Endothelial cell of umbilical vein (primary cell): Measurements from ENCODE around the gene FANCC. TPM values are rescaled to one million over a fixed set of nuclear protein-coding genes. Genes with fewer than 3 reads are reported as not detected.

Source experiments
- BruUV-seq: library from RNA; stranded (reverse); fragments of 400-500 nt; replicated peaks from 2 replicates; lab custom pipeline; 2021; lab: Mats Ljungman, UMichigan
- CTCF ChIA-PET: fragments of 300-600, 350-600 bp; sonication (Branson Sonifier 250); formaldehyde crosslinking; loops from one replicate; lab custom pipeline; 2021; ENCODE audit warnings: antibody characterized with exemption, inconsistent platforms; lab: Charles Lee
- POLR2A ChIA-PET: fragments of 300-600, 350-600 bp; sonication (Branson Sonifier 250); formaldehyde crosslinking; loops from one replicate; lab custom pipeline; 2021; ENCODE audit warnings: antibody characterized with exemption, inconsistent platforms; lab: Charles Lee
- DNase-seq: peaks from one replicate; pipeline ENCODE4 v3.0.0-alpha.2; 2011; ENCODE audit warnings: low read depth, low spot score
- FAIRE-seq: peaks from 2 replicates; lab custom pipeline; 2011; peaks lifted over from hg19 to GRCh38; lab: Jason Lieb, UNC
- H2AFZ ChIP-seq: 2 replicates; pipeline ENCODE4 v1.6.0; 2012; ENCODE audit warnings: low read depth, low read length, control low read depth, inconsistent platforms
- H3K27ac ChIP-seq: 2 replicates; pipeline ENCODE4 v1.5.1; 2011; ENCODE audit warnings: low read depth, mild to moderate bottlenecking, control low read depth, low read length, moderate library complexity; ENCODE audit not compliant: insufficient read depth
- H3K27me3 ChIP-seq, 2 experiments: 2 replicates each; pipeline versions ENCODE4 v1.6.0 to v1.6.1; 2011; ENCODE audit warnings: low read length in 2 of 2, mixed read lengths in 1 of 2; ENCODE audit not compliant: control insufficient read depth in 2 of 2, insufficient read depth in 2 of 2
- H3K36me3 ChIP-seq, 2 experiments: 2 replicates in 1 of 2; 3 replicates in 1 of 2; pipeline ENCODE4 v1.5.1; 2011; ENCODE audit warnings: low read length in 2 of 2, mild to moderate bottlenecking in 1 of 2, moderate library complexity in 1 of 2; ENCODE audit not compliant: control insufficient read depth in 2 of 2, insufficient read depth in 2 of 2; ENCODE audit errors: extremely low read depth in 1 of 2
- H3K4me1 ChIP-seq: 3 replicates; pipeline ENCODE4 v1.5.1; 2011; ENCODE audit warnings: mild to moderate bottlenecking, low read length; ENCODE audit not compliant: control insufficient read depth, insufficient read depth; ENCODE audit errors: extremely low read depth
- H3K4me2 ChIP-seq: 2 replicates; pipeline ENCODE4 v1.6.1; 2011; ENCODE audit warnings: low read length, control low read depth, mixed read lengths; ENCODE audit not compliant: insufficient read depth
- H3K4me3 ChIP-seq, 3 experiments: fragments of 200-600 bp in 1 of 3; sonication (generic), shearing (Covaris generic) in 1 of 3; replicated peaks in 1 of 3; 2 replicates each; pipeline ENCODE4 v1.5.1; 2011 to 2016; ENCODE audit warnings: control low read depth in 3 of 3, low read length in 3 of 3, mild to moderate bottlenecking in 2 of 3, inconsistent platforms in 1 of 3, low read depth in 1 of 3, moderate library complexity in 1 of 3; ENCODE audit not compliant: insufficient read depth in 1 of 3
- H3K79me2 ChIP-seq: 2 replicates; pipeline ENCODE4 v1.6.0; 2012; ENCODE audit warnings: low read length, inconsistent platforms; ENCODE audit not compliant: control insufficient read depth, insufficient read depth
- H3K9ac ChIP-seq: replicated peaks from 2 replicates; pipeline ENCODE3; 2011; ENCODE audit warnings: low read length, control low read depth; ENCODE audit not compliant: insufficient read depth; ENCODE audit errors: extremely low read depth
- H3K9me1 ChIP-seq: replicated peaks from 3 replicates; pipeline ENCODE4 v1.6.0; 2011; ENCODE audit warnings: mild to moderate bottlenecking, low read length; ENCODE audit not compliant: control insufficient read depth, insufficient read depth; ENCODE audit errors: extremely low read depth
- H3K9me3 ChIP-seq: replicated peaks from 2 replicates; pipeline ENCODE4 v1.5.1; 2012; ENCODE audit warnings: low read length, inconsistent platforms; ENCODE audit not compliant: control insufficient read depth, insufficient read depth
- H4K20me1 ChIP-seq: replicated peaks from 2 replicates; pipeline ENCODE3; 2011; ENCODE audit warnings: mild to moderate bottlenecking, low read length; ENCODE audit not compliant: control insufficient read depth, insufficient read depth; ENCODE audit errors: extremely low read depth
- EZH2 ChIP-seq: IDR thresholded peaks from 2 replicates; pipeline ENCODE4 v1.6.1; 2012; ENCODE audit warnings: borderline replicate concordance, low read depth, mild to moderate bottlenecking, moderate library complexity, low read length, inconsistent platforms; ENCODE audit not compliant: severe bottlenecking
- FOS ChIP-seq: IDR thresholded peaks from 2 replicates; pipeline ENCODE4 v1.6.1; 2011; ENCODE audit warnings: mild to moderate bottlenecking, low read length, moderate library complexity, borderline replicate concordance; ENCODE audit not compliant: insufficient read depth
- GATA2 ChIP-seq: IDR thresholded peaks from 2 replicates; pipeline ENCODE4 v1.7.0; 2011; ENCODE audit warnings: low read depth, mild to moderate bottlenecking, moderate library complexity, mixed read lengths, low read length; ENCODE audit not compliant: insufficient read length, insufficient read depth
- JUN ChIP-seq: IDR thresholded peaks from 2 replicates; pipeline ENCODE4 v1.6.1; 2011; ENCODE audit warnings: borderline replicate concordance, low read depth; ENCODE audit not compliant: insufficient read length, insufficient read depth
- MYC ChIP-seq: IDR thresholded peaks from one replicate; pipeline ENCODE4 v1.6.1; 2011; ENCODE audit warnings: mild to moderate bottlenecking, low read depth, low read length
- POLR2A ChIP-seq: IDR thresholded peaks from 2 replicates; pipeline ENCODE4 v1.6.1; 2012; ENCODE audit warnings: low read depth, mild to moderate bottlenecking, control low read depth, low read length
- POLR2AphosphoS5 ChIP-seq: IDR thresholded peaks from 2 replicates; pipeline ENCODE4 v1.6.1; 2012; ENCODE audit warnings: low read depth, mild to moderate bottlenecking, control low read depth, low read length, moderate library complexity; ENCODE audit not compliant: insufficient read depth
- dilution Hi-C: fragments of 300-500 bp; cut with MboI; formaldehyde crosslinking; loops from one replicate; pipeline ENCODE4 v1.15.0; 2019; ENCODE audit warnings: low sequenced_read_pairs; ENCODE audit not compliant: extremely low pct_ligation_motif_present
- intact Hi-C: fragments of 100-400 bp; cut with micrococcal nuclease; formaldehyde crosslinking; loops from one replicate; pipeline ENCODE4 v1.10.0; 2022
- polyA plus RNA-seq, 4 experiments: library from polyadenylated mRNA; depleted of rRNA in 3 of 4; stranded (reverse) in 3 of 4; unstranded in 1 of 4; fragments of >200 nt; gene quantifications; 2 replicates each; pipeline versions ENCODE4 v1.2.1 to v1.2.3, GENCODE V29; 2011 to 2012; ENCODE audit warnings: missing spikeins in 1 of 4
- total RNA-seq: library from RNA; stranded (reverse); gene quantifications from 2 replicates; pipeline ENCODE4 v1.2.3, GENCODE V29; 2021
- TF ChIP-seq, protein P1 (sequence below): IDR thresholded peaks from 2 replicates; pipeline ENCODE4 v1.6.1; 2011; ENCODE audit not compliant: insufficient read depth, insufficient read length
- TF ChIP-seq, protein P2 (sequence below), 2 donors: IDR thresholded peaks; 1 replicate in 1 of 2; 2 replicates in 1 of 2; pipeline ENCODE4 v1.5.1; 2011; ENCODE audit warnings: low read length in 2 of 2, mild to moderate bottlenecking in 2 of 2, moderate library complexity in 2 of 2, control low read depth in 1 of 2, inconsistent platforms in 1 of 2, low read depth in 1 of 2; ENCODE audit not compliant: insufficient read depth in 1 of 2; ENCODE audit errors: extremely low read depth in 1 of 2

The FANCC gene
- total and polyA plus RNA-seq, 2 donors (not counting 3 experiments of a cell fraction or from before 2014, with no cell fraction given), result 5.7 to 13.1 TPM

DNA sequence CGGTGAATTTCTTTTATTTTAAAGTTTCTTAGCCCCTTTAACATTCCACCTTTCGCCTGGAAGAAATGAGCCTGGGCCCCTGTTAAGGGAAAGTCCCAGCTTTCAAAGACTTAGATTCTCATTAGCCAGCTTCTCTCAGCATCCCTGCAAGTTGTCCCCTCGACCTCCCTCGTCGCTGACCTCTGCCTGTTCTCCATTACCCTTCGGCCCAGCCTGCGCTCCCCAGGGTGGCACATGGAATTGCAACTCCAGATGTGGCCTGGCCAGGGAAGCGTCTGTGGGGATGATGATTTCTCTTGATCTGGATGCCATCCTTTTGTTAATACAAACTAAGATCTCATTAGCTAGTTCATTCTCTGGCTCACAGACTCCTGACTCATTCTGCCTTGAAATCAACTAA lies 43.4 kb upstream of the FANCC start:
- Histone ChIP-seq H3K4me1 (no peaks in the 10 kb centered on the region), H3K9me3 (no peaks in the 10 kb centered on the region), H3K9ac (no peak overlapping the region), H3K9me1 (no peaks in the 10 kb centered on the region), H3K79me2 (no peaks in the 10 kb centered on the region), H4K20me1 (no peaks in the 10 kb centered on the region), H3K27me3 (peaks cover 5 to 16% of the 10 kb centered on the region in 2 experiments), H2AFZ (no peak overlapping the region), H3K36me3 (no peaks in the 10 kb centered on the region), H3K4me2 (no peak overlapping the region), H3K27ac (no peak overlapping the region), H3K4me3 (no peak overlapping the region)
- FAIRE-seq, result no peak
- TF ChIP-seq EZH2 (no peak), POLR2A (no peak), JUN (no peak)
- TF ChIP-seq, protein P1, sequence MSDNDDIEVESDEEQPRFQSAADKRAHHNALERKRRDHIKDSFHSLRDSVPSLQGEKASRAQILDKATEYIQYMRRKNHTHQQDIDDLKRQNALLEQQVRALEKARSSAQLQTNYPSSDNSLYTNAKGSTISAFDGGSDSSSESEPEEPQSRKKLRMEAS, result no peak
- TF ChIP-seq, protein P2, sequence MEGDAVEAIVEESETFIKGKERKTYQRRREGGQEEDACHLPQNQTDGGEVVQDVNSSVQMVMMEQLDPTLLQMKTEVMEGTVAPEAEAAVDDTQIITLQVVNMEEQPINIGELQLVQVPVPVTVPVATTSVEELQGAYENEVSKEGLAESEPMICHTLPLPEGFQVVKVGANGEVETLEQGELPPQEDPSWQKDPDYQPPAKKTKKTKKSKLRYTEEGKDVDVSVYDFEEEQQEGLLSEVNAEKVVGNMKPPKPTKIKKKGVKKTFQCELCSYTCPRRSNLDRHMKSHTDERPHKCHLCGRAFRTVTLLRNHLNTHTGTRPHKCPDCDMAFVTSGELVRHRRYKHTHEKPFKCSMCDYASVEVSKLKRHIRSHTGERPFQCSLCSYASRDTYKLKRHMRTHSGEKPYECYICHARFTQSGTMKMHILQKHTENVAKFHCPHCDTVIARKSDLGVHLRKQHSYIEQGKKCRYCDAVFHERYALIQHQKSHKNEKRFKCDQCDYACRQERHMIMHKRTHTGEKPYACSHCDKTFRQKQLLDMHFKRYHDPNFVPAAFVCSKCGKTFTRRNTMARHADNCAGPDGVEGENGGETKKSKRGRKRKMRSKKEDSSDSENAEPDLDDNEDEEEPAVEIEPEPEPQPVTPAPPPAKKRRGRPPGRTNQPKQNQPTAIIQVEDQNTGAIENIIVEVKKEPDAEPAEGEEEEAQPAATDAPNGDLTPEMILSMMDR (IDR thresholded peaks at IDR 0.05; ENCODE audit: extremely low read depth in 1 of 2, insufficient read depth in 1 of 2, low read depth in 1 of 2, low read length in 2 of 2), result no peak
- no peak for DNase-seq
- BruUV-seq, result no TSS peak
- ChIA-PET CTCF (no interaction called here), POLR2A (no interaction called here)
- dilution Hi-C loops, result no loop called here
- intact Hi-C loops, result no loop called here

DNA sequence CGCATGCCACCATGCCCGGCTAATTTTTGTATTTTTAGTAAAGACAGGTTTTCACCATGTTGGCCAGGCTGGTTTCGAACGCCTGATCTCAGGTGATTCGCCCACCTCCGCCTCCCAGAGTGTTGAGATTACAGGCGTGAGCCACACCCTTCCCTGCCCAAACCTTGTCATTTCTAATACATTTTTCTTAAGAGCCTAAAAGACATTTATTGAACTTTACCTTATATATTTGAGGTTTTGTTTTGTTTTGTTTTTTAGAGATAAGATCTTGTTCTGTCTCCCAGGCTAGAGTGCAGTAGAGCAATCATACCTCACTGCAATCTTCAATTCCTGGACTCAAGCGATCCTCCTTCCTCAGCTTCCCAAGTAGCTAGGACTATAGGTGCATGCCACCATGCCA lies 39.8 kb upstream of the FANCC start:
- H3K27ac ChIP-seq, result no peak overlapping the region
- intact Hi-C loops (no loop called here), dilution Hi-C loops (no loop called here)
- no peaks in the 10 kb centered on the region for H3K4me1 ChIP-seq
- ChIA-PET CTCF (interaction anchor here (3.9 kb wide), 1 partner anchor 21 kb away, joined by 14 read pairs; no protein-coding TSS in a partner anchor), POLR2A (no interaction called here)
- H4K20me1 ChIP-seq, result no peaks in the 10 kb centered on the region
- H3K27me3 ChIP-seq, result peaks cover 4 to 6% of the 10 kb centered on the region in 2 experiments
- no peak overlapping the region for H3K9ac ChIP-seq
- FAIRE-seq, result no peak
- TF ChIP-seq POLR2A, result no peak
- TF ChIP-seq GATA2, result no peak
- no peak for TF ChIP-seq POLR2AphosphoS5
- TF ChIP-seq MYC, result no peak
- TF ChIP-seq FOS, result no peak
- TF ChIP-seq, protein P2 (IDR thresholded peaks at IDR 0.05; ENCODE audit: extremely low read depth in 1 of 2, insufficient read depth in 1 of 2, low read depth in 1 of 2, low read length in 2 of 2), result no peak
- TF ChIP-seq JUN, result no peak
- TF ChIP-seq, protein P1, result no peak
- TF ChIP-seq EZH2, result no peak
- H3K9me1 ChIP-seq, result no peaks in the 10 kb centered on the region
- H3K9me3 ChIP-seq, result no peaks in the 10 kb centered on the region
- no TSS peak for BruUV-seq
- no peak for DNase-seq
- no peaks in the 10 kb centered on the region for H3K36me3 ChIP-seq
- H3K79me2 ChIP-seq, result no peaks in the 10 kb centered on the region
- no peak overlapping the region for H3K4me2 ChIP-seq
- H3K4me3 ChIP-seq, result no peak overlapping the region
- no peak overlapping the region for H2AFZ ChIP-seq
